HUES64 (cell line): ENCODE data around the gene ABHD15.

Experiments used
- H3K27ac ChIP-seq: 2 replicates; pipeline ENCODE4 v1.7.0; 2013; ENCODE audit warnings: low read depth, low read length, inconsistent platforms
- H3K27me3 ChIP-seq: 2 replicates; pipeline ENCODE4 v1.6.1; 2013; ENCODE audit warnings: mild to moderate bottlenecking, low read length; ENCODE audit not compliant: insufficient read depth
- H3K36me3 ChIP-seq: 2 replicates; pipeline ENCODE4 v1.6.1; 2013; ENCODE audit warnings: mild to moderate bottlenecking, low read length; ENCODE audit not compliant: insufficient read depth
- H3K4me1 ChIP-seq: 2 replicates; pipeline ENCODE4 v1.6.1; 2013; ENCODE audit warnings: mild to moderate bottlenecking, low read length, moderate library complexity; ENCODE audit not compliant: insufficient read depth
- H3K4me3 ChIP-seq: 2 replicates; pipeline ENCODE4 v1.5.1; 2013; ENCODE audit warnings: mild to moderate bottlenecking, low read length, moderate library complexity
- H3K9ac ChIP-seq: 2 replicates; pipeline ENCODE4 v1.6.1; 2013; ENCODE audit warnings: mild to moderate bottlenecking, low read depth, low read length
- H3K9me3 ChIP-seq: 2 replicates; pipeline ENCODE4 v1.6.1; 2013; ENCODE audit warnings: low read depth, low read length; ENCODE audit not compliant: insufficient read depth
- WGBS: fragments of 150-250, 120-280 bp; methylation state at CpG from one replicate; pipeline ENCODE4 v1.1.7; 2013; ENCODE audit warnings: missing lambda C conversion rate; 5-methylcytosine and 5-hydroxymethylcytosine counted together

The ABHD15 gene

GRCh38 chr17:29587591-29587990 lies 20.8 kb upstream of the ABHD15 start:
- 90% methylated on average over 6 of the region's 6 CpGs for WGBS
- Histone ChIP-seq H3K4me3 (peak overlapping the region; percentile 66; the same call in 1 of the 2 replicates), H3K36me3 (0 out of 2 replicates have a peak, but pooled peaks cover 2% of the 10 kb centered on the region), H3K4me1 (peaks cover 49% of the 10 kb centered on the region), H3K9ac (no peak overlapping the region), H3K27ac (no peak overlapping the region), H3K27me3 (peaks cover 14% of the 10 kb centered on the region), H3K9me3 (no peaks in the 10 kb centered on the region)

- Histone ChIP-seq H3K4me1 (peaks cover 43% of the 10 kb centered on the region), H3K36me3 (peaks cover 9% of the 10 kb centered on the region; the same call in 1 of the 2 replicates), H3K27ac (no peak overlapping the region), H3K4me3 (no peak overlapping the region), H3K9me3 (no peaks in the 10 kb centered on the region), H3K9ac (no peak overlapping the region), H3K27me3 (peaks cover 14% of the 10 kb centered on the region)
- 92% methylated on average over 9 of the region's 9 CpGs for WGBS
These were observed 20.0 kb upstream of the ABHD15 start for GRCh38 chr17:29586676-29587469.

GRCh38 chr17:29585080-29585751 lies 18.4 kb upstream of the ABHD15 start:
- no peak overlapping the region for H3K4me3 ChIP-seq
- no peaks in the 10 kb centered on the region for H3K9me3 ChIP-seq
- H3K4me1 ChIP-seq, result peaks cover 37% of the 10 kb centered on the region
- H3K27me3 ChIP-seq, result peaks cover 8% of the 10 kb centered on the region
- 82% methylated on average over 8 of the region's 8 CpGs for WGBS
- H3K9ac ChIP-seq, result no peak overlapping the region
- peaks cover 10% of the 10 kb centered on the region; the same call in 1 of the 2 replicates for H3K36me3 ChIP-seq
- no peak overlapping the region for H3K27ac ChIP-seq

- 55% methylated on average over 12 of the region's 12 CpGs for WGBS
- Histone ChIP-seq H3K9ac (no peak overlapping the region), H3K27ac (peak overlapping the region; percentile 43; the same call in 1 of the 2 replicates)
These were observed 17.7 kb upstream of the ABHD15 start for GRCh38 chr17:29584452-29585079.

GRCh38 chr17:29583324-29584248 lies 16.7 kb upstream of the ABHD15 start:
- 0 out of 2 replicates have a peak, but pooled peaks cover 4% of the 10 kb centered on the region for H3K27me3 ChIP-seq
- H3K4me3 ChIP-seq, result no peak overlapping the region
- H3K4me1 ChIP-seq, result peaks cover 32% of the 10 kb centered on the region
- H3K9ac ChIP-seq, result no peak overlapping the region
- no peak overlapping the region for H3K27ac ChIP-seq
- 93% methylated on average over 16 of the region's 16 CpGs for WGBS
- H3K9me3 ChIP-seq, result no peaks in the 10 kb centered on the region
- H3K36me3 ChIP-seq, result peaks cover 16% of the 10 kb centered on the region

More at GRCh38 chr17:29584452-29585079, 17.7 kb upstream of the ABHD15 start:
- H3K9me3 ChIP-seq, result no peaks in the 10 kb centered on the region
- H3K4me3 ChIP-seq, result 0 out of 2 replicates have a peak overlapping the region, but pooled peaks have one; percentile 3
- peaks cover 32% of the 10 kb centered on the region for H3K4me1 ChIP-seq
- H3K27me3 ChIP-seq, result 0 out of 2 replicates have a peak, but pooled peaks cover 4% of the 10 kb centered on the region
- peaks cover 15% of the 10 kb centered on the region; the same call in 1 of the 2 replicates for H3K36me3 ChIP-seq

GRCh38 chr17:29582772-29583171 lies 15.9 kb upstream of the ABHD15 start:
- Histone ChIP-seq H3K27me3 (no peaks in the 10 kb centered on the region), H3K36me3 (peaks cover 23% of the 10 kb centered on the region), H3K4me3 (no peak overlapping the region), H3K9me3 (no peaks in the 10 kb centered on the region), H3K4me1 (peaks cover 26% of the 10 kb centered on the region), H3K9ac (no peak overlapping the region), H3K27ac (no peak overlapping the region)
- 96% methylated on average over 13 of the region's 13 CpGs for WGBS

GRCh38 chr17:29582254-29582765 lies 15.5 kb upstream of the ABHD15 start:
- Histone ChIP-seq H3K4me3 (no peak overlapping the region), H3K9ac (no peak overlapping the region), H3K4me1 (peaks cover 24% of the 10 kb centered on the region), H3K27me3 (no peaks in the 10 kb centered on the region), H3K27ac (no peak overlapping the region), H3K36me3 (peaks cover 27% of the 10 kb centered on the region), H3K9me3 (no peaks in the 10 kb centered on the region)
- WGBS, result 94% methylated on average over 10 of the region's 10 CpGs

- Histone ChIP-seq H3K9me3 (no peaks in the 10 kb centered on the region), H3K27me3 (no peaks in the 10 kb centered on the region), H3K27ac (no peak overlapping the region), H3K9ac (no peak overlapping the region), H3K4me3 (no peak overlapping the region), H3K4me1 (peaks cover 24% of the 10 kb centered on the region), H3K36me3 (peaks cover 30% of the 10 kb centered on the region)
- WGBS, result 96% methylated on average over 20 of the region's 20 CpGs
These were observed 14.9 kb upstream of the ABHD15 start for GRCh38 chr17:29581583-29582253.

- H3K36me3 ChIP-seq, result peaks cover 41% of the 10 kb centered on the region
- no peak overlapping the region for H3K4me3 ChIP-seq
- 70% methylated on average over 15 of the region's 15 CpGs for WGBS
- H3K9me3 ChIP-seq, result no peaks in the 10 kb centered on the region
- H3K9ac ChIP-seq, result no peak overlapping the region
- H3K4me1 ChIP-seq, result peaks cover 15% of the 10 kb centered on the region
- H3K27ac ChIP-seq, result no peak overlapping the region
- H3K27me3 ChIP-seq, result no peaks in the 10 kb centered on the region
These were observed 13.3 kb upstream of the ABHD15 start for GRCh38 chr17:29579866-29580771.
